Colonic mucosa (tissue), 4 donors: ENCODE data around the gene ADAMTS2. TPM values are rescaled to one million over a fixed set of nuclear protein-coding genes. Genes with fewer than 3 reads are reported as not detected.

Experiments
- DNase-seq: peaks from one replicate; pipeline ENCODE4 v3.0.0-alpha.2; 2020
- H3K27ac ChIP-seq: fragments of 200-600 bp; one replicate; pipeline ENCODE4 v1.8.0; 2021
- H3K27me3 ChIP-seq: fragments of 200-600 bp; one replicate; pipeline ENCODE4 v1.8.0; 2021
- H3K36me3 ChIP-seq: fragments of 200-600 bp; one replicate; pipeline ENCODE4 v1.8.0; 2021
- H3K4me1 ChIP-seq: fragments of 200-600 bp; one replicate; pipeline ENCODE4 v1.8.0; 2021; ENCODE audit warnings: mild to moderate bottlenecking
- H3K4me3 ChIP-seq: fragments of 200-600 bp; one replicate; pipeline ENCODE4 v1.8.0; 2021
- H3K9ac ChIP-seq, 2 donors: one replicate each; pipeline ENCODE4 v1.7.0; 2013; ENCODE audit warnings: control low read depth in 2 of 2, low read depth in 2 of 2, low read length in 2 of 2
- H3K9me3 ChIP-seq: fragments of 200-600 bp; one replicate; pipeline ENCODE4 v1.8.0; 2021
- CTCF ChIP-seq: fragments of 200-600 bp; IDR thresholded peaks from one replicate; pipeline ENCODE4 v1.8.0; 2022; ENCODE audit warnings: antibody characterized with exemption, mild to moderate bottlenecking
- intact Hi-C: fragments of 100-400 bp; cut with DNase I; formaldehyde crosslinking; loops from one replicate; pipeline ENCODE4 v1.14.1; 2022
- total RNA-seq, 2 donors: library from RNA; stranded (reverse); fragmentation: NEBNext Ultra II Directional in 1 of 2; extraction: Animal tissue kit (Norgen Biotek cat#: 25700) in 1 of 2; gene quantifications; one replicate each; pipeline ENCODE4 v1.2.1, GENCODE V29; 2021
- donor health status: healthy.
- donor health status: DM: no; HTN: no; CAD: no.
- donor health status: DM: no; HTN: no; CAD: no.

Gene ADAMTS2
- total RNA-seq, 2 donors from 2014 or later = 2.9 to 4.0 TPM

- H3K27me3 ChIP-seq = no peaks in the 10 kb centered on the region
- TF ChIP-seq CTCF = no peak
- intact Hi-C loops = no loop called here
- H3K36me3 ChIP-seq = no peaks in the 10 kb centered on the region
- no peaks in the 10 kb centered on the region for H3K9me3 ChIP-seq
- no peak overlapping the region for H3K4me3 ChIP-seq
- DNase-seq = no peak
- H3K9ac ChIP-seq = no peak overlapping the region
- no peaks in the 10 kb centered on the region for H3K4me1 ChIP-seq
- H3K27ac ChIP-seq = no peak overlapping the region
These were observed 36.4 kb upstream of the ADAMTS2 start for GRCh38 chr5:179381691-179382090.

- Histone ChIP-seq H3K36me3 (no peaks in the 10 kb centered on the region), H3K4me3 (no peak overlapping the region), H3K27ac (no peak overlapping the region), H3K4me1 (no peaks in the 10 kb centered on the region), H3K27me3 (no peaks in the 10 kb centered on the region), H3K9me3 (no peaks in the 10 kb centered on the region), H3K9ac (no peak overlapping the region)
- no peak for TF ChIP-seq CTCF
- intact Hi-C loops = no loop called here
- DNase-seq = no peak
These were observed 35.2 kb upstream of the ADAMTS2 start for GRCh38 chr5:179380211-179381035.

- no peak overlapping the region for H3K9ac ChIP-seq
- H3K4me1 ChIP-seq = no peaks in the 10 kb centered on the region
- no peaks in the 10 kb centered on the region for H3K36me3 ChIP-seq
- H3K4me3 ChIP-seq = no peak overlapping the region
- DNase-seq = no peak
- no peaks in the 10 kb centered on the region for H3K27me3 ChIP-seq
- intact Hi-C loops = no loop called here
- no peak overlapping the region for H3K27ac ChIP-seq
- H3K9me3 ChIP-seq = no peaks in the 10 kb centered on the region
- TF ChIP-seq CTCF = no peak
These were observed 34.1 kb upstream of the ADAMTS2 start for GRCh38 chr5:179379321-179379890.

- Histone ChIP-seq H3K4me3 (no peak overlapping the region), H3K27ac (no peak overlapping the region), H3K9me3 (no peaks in the 10 kb centered on the region), H3K4me1 (no peaks in the 10 kb centered on the region), H3K27me3 (no peaks in the 10 kb centered on the region), H3K9ac (no peak overlapping the region), H3K36me3 (no peaks in the 10 kb centered on the region)
- no peak for TF ChIP-seq CTCF
- intact Hi-C loops = no loop called here
- no peak for DNase-seq
These were observed 33.4 kb upstream of the ADAMTS2 start for GRCh38 chr5:179378441-179379271.

- no peak for DNase-seq
- no peak overlapping the region for H3K9ac ChIP-seq
- H3K9me3 ChIP-seq = no peaks in the 10 kb centered on the region
- no peaks in the 10 kb centered on the region for H3K36me3 ChIP-seq
- no peaks in the 10 kb centered on the region for H3K4me1 ChIP-seq
- H3K27me3 ChIP-seq = no peaks in the 10 kb centered on the region
- TF ChIP-seq CTCF = no peak
- H3K27ac ChIP-seq = no peak overlapping the region
- intact Hi-C loops = no loop called here
- no peak overlapping the region for H3K4me3 ChIP-seq
These were observed 32.8 kb upstream of the ADAMTS2 start for GRCh38 chr5:179378116-179378440.
